ENCODE data around the gene NUP214. TPM values are rescaled to one million over a fixed set of nuclear protein-coding genes. Genes with fewer than 3 reads are reported as not detected.
"Not testable (repeated sequence)": the region's sequence is repeated elsewhere in the genome, so short reads cannot be mapped to it uniquely, and the experiment has no call there.

Gene NUP214
- total RNA-seq, 4 donors from 2014 or later = 25.8 to 68.2 (median 36.9) TPM

- H3K36me3 ChIP-seq = peaks cover 0 to 26% of the 10 kb centered on the region in 2 donors
- peaks cover 0 to 19% (median 6%) of the 10 kb centered on the region in 3 donors for H3K4me1 ChIP-seq
These were observed 134.1 kb downstream of the NUP214 start for GRCh38 chr9:131259432-131259898.

GRCh38 chr9:131259916-131260597 is 134.7 kb downstream of the NUP214 start:
- Histone ChIP-seq H3K27ac (no peak overlapping the region), H3K36me3 (peaks cover 0 to 26% of the 10 kb centered on the region in 2 donors), H3K9me3 (no peaks in the 10 kb centered on the region), H3K4me1 (peaks cover 0 to 15% (median 6%) of the 10 kb centered on the region in 3 donors), H3K4me3 (no peak overlapping the region), H3K27me3 (no peaks in the 10 kb centered on the region)
- TF ChIP-seq POLR2AphosphoS5 (IDR thresholded peaks at IDR 0.05) = no peak
- 75% methylated on average over 11 of the region's 20 CpGs; no CpG with 5 or more reads in 1 of the 2 donors for WGBS, 2 donors (ENCODE audit: low coverage in 1 of 2)
- ATAC-seq = no peak

More at GRCh38 chr9:131259432-131259898, 134.1 kb downstream of the NUP214 start:
- TF ChIP-seq POLR2A (IDR thresholded peaks at IDR 0.05) (no peak), CTCF (IDR thresholded peaks at IDR 0.05) (no peak), EP300 (IDR thresholded peaks at IDR 0.05) (no peak), POLR2AphosphoS5 (IDR thresholded peaks at IDR 0.05) (no peak)
- no peak overlapping the region for H3K4me3 ChIP-seq
- no peaks in the 10 kb centered on the region for H3K27me3 ChIP-seq
- ATAC-seq = no peak
- no CpG with 5 or more reads among the region's 12 CpGs for WGBS, 2 donors (ENCODE audit: low coverage in 1 of 2)
- no peaks in the 10 kb centered on the region for H3K9me3 ChIP-seq
- H3K27ac ChIP-seq = no peak overlapping the region

GRCh38 chr9:131260751-131261452 is 135.5 kb downstream of the NUP214 start:
- Histone ChIP-seq H3K27me3 (no peaks in the 10 kb centered on the region), H3K9me3 (no peaks in the 10 kb centered on the region), H3K4me1 (peaks cover 0 to 8% (median 6%) of the 10 kb centered on the region in 3 donors), H3K4me3 (no peak overlapping the region), H3K36me3 (peaks cover 0 to 26% of the 10 kb centered on the region in 2 donors), H3K27ac (no peak overlapping the region)
- no peak for TF ChIP-seq CTCF (IDR thresholded peaks at IDR 0.05)
- TF ChIP-seq POLR2A (IDR thresholded peaks at IDR 0.05) = no peak
- no peak for TF ChIP-seq POLR2AphosphoS5 (IDR thresholded peaks at IDR 0.05)
- no peak for TF ChIP-seq EP300 (IDR thresholded peaks at IDR 0.05)
- no CpG with 5 or more reads among the region's 33 CpGs for WGBS, 2 donors (ENCODE audit: low coverage in 1 of 2)
- no peak for ATAC-seq

GRCh38 chr9:131262327-131263032 is 137.1 kb downstream of the NUP214 start:
- H3K27me3 ChIP-seq = no peaks in the 10 kb centered on the region
- peaks cover 0 to 26% of the 10 kb centered on the region in 2 donors for H3K36me3 ChIP-seq
- H3K9me3 ChIP-seq = no peaks in the 10 kb centered on the region
- WGBS, 2 donors (ENCODE audit: low coverage in 1 of 2) = 61 to 74% methylated on average over 12 to 13 of the region's 13 CpGs
- H3K4me1 ChIP-seq = peaks cover 0 to 6% (median 0%) of the 10 kb centered on the region in 3 donors
- ATAC-seq = no peak
- H3K27ac ChIP-seq = no peak overlapping the region
- no peak overlapping the region for H3K4me3 ChIP-seq
- TF ChIP-seq CTCF (IDR thresholded peaks at IDR 0.05) (no peak), POLR2A (IDR thresholded peaks at IDR 0.05) (no peak), POLR2AphosphoS5 (IDR thresholded peaks at IDR 0.05) (no peak), EP300 (IDR thresholded peaks at IDR 0.05) (no peak)

GRCh38 chr9:131263033-131263343 is 137.6 kb downstream of the NUP214 start:
- not testable (repeated sequence) for ATAC-seq, H3K9me3 ChIP-seq, H3K27me3 ChIP-seq, H3K4me3 ChIP-seq, H3K27ac ChIP-seq, H3K4me1 ChIP-seq
- WGBS, 2 donors (ENCODE audit: low coverage in 1 of 2) = 86 to 89% methylated on average over 1 to 4 of the region's 5 CpGs
- peaks cover 0 to 26% of the 10 kb centered on the region in 2 donors for H3K36me3 ChIP-seq

Data from gastroesophageal sphincter (tissue), 4 donors.